Measurements from ENCODE around the gene CLK3. TPM values are rescaled to one million over a fixed set of nuclear protein-coding genes. Genes with fewer than 3 reads are reported as not detected.

Gene CLK3
- total RNA-seq, 1 donor from 2014 or later = 102 TPM

- DNase-seq (ENCODE audit: low read depth) = no peak
- H3K4me3 ChIP-seq (ENCODE audit: low read depth, low read length) = peak overlapping the region; percentile 79
- TF ChIP-seq CTCF (conservative IDR thresholded peaks at IDR 0.05; ENCODE audit: low read depth, low read length) = no peak
These were observed 16.5 kb upstream of the CLK3 start for GRCh38 chr15:74599156-74599555.

- no peak for DNase-seq (ENCODE audit: low read depth)
- TF ChIP-seq CTCF (conservative IDR thresholded peaks at IDR 0.05; ENCODE audit: low read depth, low read length) = no peak
- H3K4me3 ChIP-seq (ENCODE audit: low read depth, low read length) = no peak overlapping the region
These were observed 12.4 kb upstream of the CLK3 start for GRCh38 chr15:74603026-74603788.

- DNase-seq (ENCODE audit: low read depth) = no peak
- H3K4me3 ChIP-seq (ENCODE audit: low read depth, low read length) = no peak overlapping the region
- no peak for TF ChIP-seq CTCF (conservative IDR thresholded peaks at IDR 0.05; ENCODE audit: low read depth, low read length)
These were observed 11.6 kb upstream of the CLK3 start for GRCh38 chr15:74603789-74604705.

GRCh38 chr15:74604983-74605794 is 10.4 kb upstream of the CLK3 start:
- H3K4me3 ChIP-seq (ENCODE audit: low read depth, low read length) = no peak overlapping the region
- TF ChIP-seq CTCF (conservative IDR thresholded peaks at IDR 0.05; ENCODE audit: low read depth, low read length) = no peak

GRCh38 chr15:74605795-74606150 is 9.9 kb upstream of the CLK3 start:
- H3K4me3 ChIP-seq (ENCODE audit: low read depth, low read length) = no peak overlapping the region
- DNase-seq (ENCODE audit: low read depth) = no peak
- no peak for TF ChIP-seq CTCF (conservative IDR thresholded peaks at IDR 0.05; ENCODE audit: low read depth, low read length)

More at GRCh38 chr15:74604983-74605794, 10.4 kb upstream of the CLK3 start:
- no peak for DNase-seq (ENCODE audit: low read depth)

- TF ChIP-seq CTCF (conservative IDR thresholded peaks at IDR 0.05; ENCODE audit: low read depth, low read length) = no peak
- no peak for DNase-seq (ENCODE audit: low read depth)
- no peak overlapping the region for H3K4me3 ChIP-seq (ENCODE audit: low read depth, low read length)
These were observed 6.8 kb upstream of the CLK3 start for GRCh38 chr15:74608786-74609185.
